Hypothalamus (tissue), 51 donors: Measurements from ENCODE around the gene GREB1.

Experiments
- DNase-seq, 51 donors: peaks; one replicate each; lab custom pipeline; 2025; lab: John Stamatoyannopoulos, UW

The GREB1 gene

DNA sequence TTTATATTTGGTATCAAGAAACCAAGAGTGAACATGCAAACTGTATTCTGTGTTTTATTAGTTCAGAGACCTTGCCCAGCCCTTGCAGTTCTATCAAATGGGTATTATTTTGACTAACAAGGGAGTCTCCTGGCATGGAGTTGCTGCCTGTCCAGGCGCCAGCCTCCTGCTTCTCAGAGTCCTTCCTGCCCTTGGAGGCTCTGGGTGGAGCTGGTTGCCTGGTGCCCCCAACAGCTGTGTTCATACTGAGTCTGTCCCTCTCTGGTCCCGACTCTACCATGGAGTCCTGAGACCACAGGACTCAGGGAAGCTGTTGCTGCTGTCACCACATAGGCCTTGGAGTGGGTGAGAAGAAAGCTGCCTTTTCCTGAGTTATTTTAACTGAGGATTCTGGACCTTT lies 26.3 kb upstream of the GREB1 start:
- no peak for DNase-seq

DNA sequence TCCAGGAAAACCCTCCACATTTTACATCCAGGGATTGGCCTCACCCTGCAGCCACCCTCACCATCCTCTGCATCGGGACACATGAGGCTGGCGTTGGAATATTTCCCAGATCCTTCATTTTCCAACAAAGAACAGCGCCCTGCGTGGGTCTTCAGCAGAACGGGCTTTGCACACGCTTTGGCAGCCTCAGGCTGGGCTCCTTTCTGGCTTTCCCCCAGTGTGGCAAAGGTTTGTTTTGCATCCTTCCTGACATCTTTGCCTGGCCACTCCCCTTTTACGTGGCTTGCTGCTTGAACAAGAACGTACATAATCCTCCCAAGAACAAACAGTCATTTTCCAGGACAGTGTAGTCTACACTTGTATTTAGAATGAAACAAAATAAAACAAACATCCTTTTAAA lies 25.6 kb upstream of the GREB1 start:
- peak in 24 of 51 donors; percentile 4 to 63 (median 26) for DNase-seq

DNA sequence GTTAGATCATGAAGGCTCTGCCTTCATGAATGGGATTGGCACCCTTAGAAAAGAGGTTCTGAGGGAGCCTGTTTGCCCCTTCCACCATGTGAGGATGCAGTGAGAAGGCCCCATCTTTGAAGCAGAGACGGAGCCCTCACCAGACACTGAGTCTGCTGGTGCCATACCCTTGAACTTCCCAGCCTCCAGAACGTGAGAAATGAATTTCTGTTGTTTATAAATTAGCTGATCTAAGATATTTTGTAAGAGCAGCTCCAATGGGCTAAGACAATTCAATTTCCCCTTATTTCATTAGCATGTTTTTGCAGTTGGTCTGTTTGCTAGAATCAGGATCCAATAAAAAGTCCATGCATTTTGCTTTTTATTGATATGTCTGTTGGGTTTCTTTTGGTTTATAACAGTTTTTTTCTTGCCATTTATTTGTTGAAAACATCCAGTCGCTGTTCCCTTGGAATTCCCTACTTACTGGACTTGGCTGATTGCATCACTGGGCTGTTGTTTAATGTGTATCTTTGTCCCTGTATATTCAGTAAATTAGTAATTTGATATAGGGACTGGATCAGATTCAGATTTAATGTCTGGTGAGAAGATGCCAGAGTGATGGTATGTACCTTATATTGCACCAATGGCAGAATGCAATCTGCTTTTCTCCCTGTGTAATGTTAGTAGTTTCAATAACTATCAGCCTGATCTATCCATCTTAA lies 24.0 kb upstream of the GREB1 start:
- DNase-seq, result no peak

DNA sequence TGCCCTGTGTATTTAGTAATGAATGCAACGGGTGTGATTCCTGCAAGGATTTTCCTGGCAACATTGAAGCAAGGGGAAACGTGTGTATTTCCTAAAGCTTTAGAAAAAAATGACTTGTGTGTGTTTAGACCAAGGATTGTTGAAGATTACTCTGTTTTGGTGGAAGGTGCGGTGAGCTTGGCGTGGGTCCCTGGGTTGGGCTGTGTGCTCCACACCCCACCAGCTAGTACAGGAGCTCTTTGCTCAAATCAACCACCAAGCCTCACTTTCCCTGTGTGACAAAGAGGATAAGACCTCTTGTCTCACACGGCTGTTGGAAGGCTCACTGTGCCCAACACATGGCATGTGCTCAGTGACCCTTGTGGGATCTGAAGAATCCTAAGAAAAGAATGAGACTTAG lies 21.4 kb upstream of the GREB1 start:
- DNase-seq, result no peak

DNA sequence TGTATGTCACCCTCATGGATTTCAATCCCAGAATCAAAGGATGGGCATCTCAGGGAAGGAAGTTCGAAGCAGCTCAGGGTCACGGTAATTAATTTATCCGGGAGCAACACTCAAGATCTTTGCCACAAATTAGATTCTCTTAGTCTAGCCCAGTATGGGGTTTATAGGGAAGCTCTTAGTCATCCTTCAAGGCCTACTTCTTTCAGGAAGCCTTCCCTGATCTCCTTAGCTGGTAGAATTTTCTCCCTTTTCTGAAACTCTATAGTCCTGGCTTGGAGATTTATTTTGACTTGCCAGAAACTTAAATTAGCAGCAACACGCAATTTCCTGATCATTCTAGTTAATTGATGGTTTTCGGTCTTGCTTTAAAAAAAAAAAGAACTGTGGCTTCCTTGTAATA lies 20.5 kb upstream of the GREB1 start:
- no peak for DNase-seq

DNA sequence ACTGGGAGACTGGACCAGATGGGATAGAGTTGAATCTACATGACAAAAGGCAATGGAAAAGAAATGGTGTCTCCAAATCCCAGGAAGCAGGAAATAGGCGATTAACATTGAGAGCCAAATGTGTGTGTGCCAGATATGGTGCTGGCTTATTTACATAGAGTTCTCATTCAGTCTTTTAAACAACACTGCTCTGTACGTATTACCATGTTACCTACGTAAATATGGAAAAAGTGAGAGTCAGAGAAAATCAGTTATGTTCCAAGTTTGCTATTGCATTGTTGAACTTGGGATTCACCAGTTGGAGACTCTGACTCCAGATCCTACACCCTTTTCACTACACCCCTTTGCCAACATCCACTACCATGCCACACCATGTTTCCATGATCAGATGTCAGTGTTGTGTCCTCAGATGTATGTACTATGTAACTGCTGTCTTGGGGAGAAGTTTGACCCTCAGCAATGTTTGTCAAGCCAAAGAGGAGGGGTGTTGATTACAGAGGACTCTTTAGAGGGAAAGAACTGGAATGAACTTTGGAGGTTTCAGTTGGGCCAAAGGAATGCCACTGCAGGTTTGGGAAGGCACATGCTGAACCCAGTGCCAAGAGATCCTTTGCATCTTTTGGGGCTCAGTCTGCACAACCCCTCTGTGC lies 19.6 kb upstream of the GREB1 start:
- no peak for DNase-seq

DNA sequence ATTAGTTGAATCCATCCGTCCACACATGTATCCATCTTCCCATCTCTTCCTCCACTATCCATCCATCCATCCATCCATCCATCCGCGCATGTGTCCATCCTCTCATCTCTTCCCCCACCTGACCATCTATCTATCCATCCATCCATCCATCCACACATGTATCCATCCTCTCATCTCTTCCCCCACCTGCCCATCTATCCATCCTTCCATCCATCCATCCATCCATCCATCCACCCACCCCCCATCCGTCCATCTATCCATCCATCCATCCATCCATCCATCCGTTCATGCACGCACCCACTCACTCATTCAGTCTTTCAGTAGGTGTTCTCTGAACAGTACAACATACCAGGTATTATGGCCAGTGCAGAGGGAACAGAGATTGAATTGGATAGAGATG lies 18.9 kb upstream of the GREB1 start:
- DNase-seq, result no peak

DNA sequence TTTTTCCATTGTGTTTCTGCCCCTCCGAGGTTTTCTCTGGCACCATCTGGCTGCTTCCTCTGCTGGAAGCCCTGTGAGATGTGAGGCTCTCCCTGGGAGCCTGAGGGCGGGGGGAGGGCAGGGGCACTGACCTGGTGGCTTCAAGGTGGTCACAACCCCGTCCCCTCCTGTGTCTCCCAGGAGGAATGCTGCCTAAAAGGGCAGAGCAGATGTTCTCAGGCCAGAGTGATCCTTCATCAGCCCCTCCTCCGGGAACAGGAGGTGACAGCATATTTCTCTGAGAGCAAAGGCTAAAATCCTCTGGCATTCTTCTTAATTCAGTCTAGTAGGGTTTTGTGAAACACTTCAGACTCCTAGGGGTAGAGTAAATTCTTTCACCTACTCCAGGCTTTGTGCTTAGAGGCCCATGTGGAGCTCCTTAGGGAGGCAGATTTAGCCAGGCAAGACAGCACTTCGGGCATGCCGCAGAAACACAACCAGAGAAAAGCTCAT lies 18.3 kb upstream of the GREB1 start:
- DNase-seq, result no peak

DNA sequence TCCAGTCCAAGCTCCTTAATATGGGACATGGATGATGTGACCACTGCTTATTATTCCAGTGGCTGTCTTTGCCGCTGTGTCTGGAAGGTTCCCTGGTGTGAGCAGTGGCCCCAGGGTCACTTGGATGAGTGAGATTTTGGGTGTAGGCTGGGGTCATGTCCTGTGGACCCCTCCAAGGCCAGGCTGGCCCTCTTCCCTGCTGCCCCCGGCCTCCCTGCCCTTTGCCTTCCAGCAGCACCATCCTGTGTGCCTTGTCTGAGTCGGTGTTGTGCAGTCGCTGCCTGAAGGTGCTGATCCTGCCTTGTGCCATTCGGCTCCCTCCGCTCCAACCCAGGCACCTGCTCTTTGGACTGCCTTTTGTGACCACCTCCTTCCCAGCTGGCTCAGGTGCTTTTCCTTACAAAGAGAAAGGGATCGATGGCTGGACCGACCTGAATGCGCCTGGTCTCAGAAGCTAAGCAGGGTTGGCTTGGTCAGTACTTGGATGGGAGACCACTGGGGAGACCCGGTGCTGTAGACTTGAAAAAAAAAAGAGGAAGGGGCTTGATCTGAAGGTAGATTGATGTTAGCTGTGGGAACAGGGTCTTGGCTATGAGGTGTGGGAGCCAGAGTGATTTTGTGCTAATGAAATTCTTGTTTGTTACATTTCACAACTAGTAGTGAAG lies 16.7 kb upstream of the GREB1 start:
- no peak for DNase-seq

DNA sequence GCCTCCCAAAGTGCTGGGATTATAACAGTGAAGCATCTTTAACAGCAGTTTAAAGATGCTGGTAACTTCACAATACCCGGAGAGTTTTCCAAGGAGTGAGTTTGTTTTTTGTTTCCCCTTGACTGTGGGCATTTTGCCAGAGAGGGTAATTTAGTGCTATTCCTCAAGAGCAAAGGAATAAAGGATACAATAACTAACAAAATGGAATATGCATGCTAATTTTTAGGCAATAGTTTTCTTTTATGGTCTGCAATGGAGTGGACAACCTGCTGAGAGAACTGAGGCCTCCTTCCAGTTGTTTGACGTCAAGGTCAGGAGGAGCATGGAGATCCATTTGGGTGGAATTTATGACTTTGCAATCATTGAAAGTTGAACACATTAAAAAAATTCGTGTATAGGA lies 15.9 kb upstream of the GREB1 start:
- DNase-seq, result no peak

DNA sequence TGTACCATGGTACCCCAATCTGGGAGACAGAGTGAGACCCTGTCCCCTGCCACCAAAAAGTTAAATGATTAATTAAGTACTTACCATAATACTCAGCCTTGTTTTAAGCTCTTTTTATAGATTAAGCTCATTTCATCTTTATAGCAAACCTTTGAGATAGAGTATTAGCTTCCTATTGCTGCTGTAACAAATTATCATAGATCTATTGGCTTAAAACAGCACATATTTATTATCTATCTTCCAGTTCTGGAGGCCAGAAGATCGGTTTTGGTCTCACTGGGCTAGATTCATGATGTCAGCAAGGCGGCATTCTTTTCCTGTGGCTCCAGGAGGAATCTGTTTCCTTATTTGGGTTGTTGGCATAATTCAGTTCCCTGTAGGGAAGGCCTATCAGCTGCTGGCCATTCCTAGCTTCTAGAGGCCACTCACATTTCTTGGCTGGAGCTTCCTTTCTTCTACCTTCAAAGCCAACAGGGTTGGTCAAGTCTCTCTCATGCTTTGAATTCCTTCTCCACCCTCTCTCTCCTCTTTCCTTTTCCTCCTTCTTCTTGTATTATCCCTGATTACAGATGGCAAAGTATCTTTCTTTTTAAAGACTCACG lies 13.7 kb upstream of the GREB1 start:
- DNase-seq, result no peak

DNA sequence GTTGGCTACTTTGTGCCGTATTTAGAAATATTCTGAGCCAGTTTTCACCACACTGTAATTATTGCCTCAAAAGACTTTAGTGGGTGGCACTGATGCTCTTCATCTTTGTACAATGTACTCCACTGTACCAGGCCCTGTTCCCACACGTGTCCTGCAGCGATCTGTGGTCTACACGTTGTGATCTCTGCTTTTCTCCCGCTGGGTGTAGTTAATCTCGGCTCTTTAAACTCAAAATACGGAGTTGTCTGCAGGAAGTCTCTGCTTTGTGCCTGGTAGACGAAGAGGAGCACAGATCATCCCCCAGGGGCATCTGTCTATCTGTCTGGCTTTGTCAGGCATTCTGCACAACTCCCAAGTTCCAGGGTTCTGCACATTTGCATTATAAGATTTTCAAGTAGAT lies 12.1 kb upstream of the GREB1 start:
- peak in 2 of 51 donors; percentile 17 to 22 for DNase-seq

DNA sequence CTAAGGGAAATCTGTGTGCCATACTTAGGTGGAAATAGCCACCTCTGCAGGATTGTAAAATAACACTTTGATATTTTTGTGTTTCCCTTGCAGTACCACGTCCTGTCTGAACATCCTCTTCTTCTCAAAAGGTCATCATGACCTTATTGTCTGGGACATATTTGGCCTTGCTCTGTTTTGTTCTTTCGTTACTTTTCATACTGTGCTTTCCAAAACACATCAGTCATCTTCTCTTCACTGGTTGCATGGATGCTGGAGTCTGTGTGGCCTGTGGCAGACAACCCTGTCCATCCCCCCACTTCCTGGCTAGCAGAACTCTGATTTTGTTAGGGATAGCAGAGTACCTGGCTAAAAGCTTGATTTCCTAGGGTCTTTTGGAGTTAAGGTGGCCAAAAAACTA lies 9.4 kb upstream of the GREB1 start:
- DNase-seq, result no peak

DNA sequence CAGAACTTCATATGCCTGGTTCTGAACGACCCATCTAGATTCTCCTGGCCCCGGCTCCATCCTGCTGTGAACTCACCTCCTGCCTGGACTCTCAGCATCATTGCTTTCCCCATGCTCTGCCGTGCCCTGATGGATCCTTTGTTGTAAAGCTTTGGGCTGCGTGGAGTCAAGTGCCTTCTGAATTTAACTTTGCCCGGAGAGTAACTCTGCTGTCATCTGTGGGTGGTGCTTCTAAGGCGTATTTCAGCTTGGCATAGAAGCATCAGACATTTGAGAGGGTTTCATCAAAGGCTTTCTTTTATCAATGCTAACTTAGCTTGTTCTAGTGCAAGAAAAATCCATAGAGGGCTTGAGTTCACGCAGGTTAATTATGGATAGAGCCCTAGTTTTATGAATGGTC lies 8.1 kb upstream of the GREB1 start:
- no peak for DNase-seq

DNA sequence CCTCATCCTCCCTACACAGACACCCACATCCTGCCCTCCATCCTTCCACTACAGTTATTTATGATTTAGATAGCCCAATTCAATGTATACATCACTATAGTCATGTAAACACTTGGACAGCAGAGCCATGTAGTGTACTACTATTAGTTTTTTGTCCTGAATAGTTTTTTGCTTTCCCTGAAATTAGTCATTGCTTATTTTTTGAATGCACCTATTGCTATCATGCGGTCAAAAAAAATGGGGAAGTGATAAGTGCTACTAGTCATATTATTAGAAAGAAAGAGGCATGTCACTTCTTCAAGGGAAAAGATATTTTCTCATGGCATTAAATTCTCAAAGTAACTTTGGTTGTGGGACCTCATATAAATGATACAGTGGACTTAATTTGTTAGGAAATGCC lies 6.8 kb upstream of the GREB1 start:
- no peak for DNase-seq

DNA sequence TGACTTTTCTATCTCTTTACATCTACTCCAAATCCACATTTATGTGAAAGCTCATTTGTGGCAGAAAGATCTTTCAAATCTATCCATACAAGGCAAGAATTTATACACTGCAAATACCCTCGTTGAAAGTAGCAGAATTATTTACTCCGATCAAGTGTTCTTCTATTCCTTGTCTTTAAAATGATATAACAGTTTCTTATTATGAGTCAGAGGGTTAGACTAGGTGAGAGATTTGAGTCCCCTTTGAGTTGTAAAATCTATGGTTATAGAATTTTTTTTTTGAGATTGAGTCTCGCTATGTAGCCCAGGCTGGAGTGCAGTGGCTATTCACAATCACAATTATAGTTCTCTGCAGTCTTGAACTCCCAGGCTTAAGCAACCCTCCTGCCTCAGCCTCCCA lies 5.6 kb upstream of the GREB1 start:
- DNase-seq, result no peak

DNA sequence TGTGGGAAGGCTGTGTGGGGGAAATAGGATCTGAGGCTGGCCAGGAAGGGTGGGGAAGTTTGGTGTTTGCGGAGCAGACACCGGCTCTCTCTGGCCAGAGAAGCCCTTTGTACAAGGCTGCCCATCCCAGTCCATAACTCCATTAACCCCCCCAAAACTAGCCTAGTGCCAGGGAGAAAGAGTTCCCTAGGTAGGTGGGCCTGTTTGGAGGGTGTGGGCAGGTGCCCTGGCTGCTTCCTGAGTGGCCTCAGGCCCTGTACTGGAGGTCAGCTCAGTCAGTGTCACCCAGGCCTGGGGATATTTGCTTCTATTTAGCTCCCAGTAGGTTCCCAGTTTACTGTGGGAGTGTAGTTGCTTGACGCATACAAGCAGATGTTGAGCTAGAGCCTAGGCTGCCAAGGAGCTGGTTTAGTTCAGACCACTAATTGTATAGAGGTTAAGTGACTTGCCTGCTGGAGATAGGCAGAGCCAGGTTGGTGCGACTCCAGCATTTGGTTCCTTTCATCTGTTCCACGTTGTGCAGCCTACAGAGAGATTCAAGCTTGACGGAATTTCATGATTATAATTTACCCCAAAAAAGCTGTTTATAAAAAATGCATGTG lies 2.9 kb upstream of the GREB1 start:
- no peak for DNase-seq

DNA sequence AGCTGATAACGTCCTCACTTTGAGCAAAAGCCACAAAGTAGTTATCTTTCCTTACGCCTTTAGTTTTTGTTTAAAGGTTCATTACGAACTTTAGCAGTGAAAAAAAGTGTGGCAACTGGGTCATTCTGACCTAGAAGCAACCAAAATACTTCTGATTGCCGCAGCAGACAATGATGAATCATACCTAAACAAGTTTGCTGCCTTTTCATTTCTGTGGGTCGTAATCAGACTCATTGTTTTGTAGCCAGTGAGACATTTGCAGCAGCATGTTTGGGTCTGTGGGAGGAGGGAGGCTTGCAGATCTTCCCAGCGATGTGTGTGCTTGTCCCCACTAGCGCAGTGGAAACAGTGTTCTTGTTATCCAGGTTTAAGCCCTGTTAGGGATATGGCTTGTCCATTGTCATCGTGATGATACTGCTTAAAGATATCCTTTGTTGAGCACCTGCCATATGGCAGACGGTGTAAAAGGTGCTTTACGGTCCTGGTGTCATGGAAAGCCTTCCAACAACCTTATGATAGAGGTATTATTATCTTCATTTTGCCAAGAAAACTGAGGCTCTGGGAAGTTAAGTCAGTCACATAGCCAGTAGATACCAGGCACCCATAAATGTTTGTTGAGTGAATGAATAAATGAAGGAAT lies 1.3 kb upstream of the GREB1 start:
- peak in 1 of 51 donors; percentile 43 for DNase-seq

DNA sequence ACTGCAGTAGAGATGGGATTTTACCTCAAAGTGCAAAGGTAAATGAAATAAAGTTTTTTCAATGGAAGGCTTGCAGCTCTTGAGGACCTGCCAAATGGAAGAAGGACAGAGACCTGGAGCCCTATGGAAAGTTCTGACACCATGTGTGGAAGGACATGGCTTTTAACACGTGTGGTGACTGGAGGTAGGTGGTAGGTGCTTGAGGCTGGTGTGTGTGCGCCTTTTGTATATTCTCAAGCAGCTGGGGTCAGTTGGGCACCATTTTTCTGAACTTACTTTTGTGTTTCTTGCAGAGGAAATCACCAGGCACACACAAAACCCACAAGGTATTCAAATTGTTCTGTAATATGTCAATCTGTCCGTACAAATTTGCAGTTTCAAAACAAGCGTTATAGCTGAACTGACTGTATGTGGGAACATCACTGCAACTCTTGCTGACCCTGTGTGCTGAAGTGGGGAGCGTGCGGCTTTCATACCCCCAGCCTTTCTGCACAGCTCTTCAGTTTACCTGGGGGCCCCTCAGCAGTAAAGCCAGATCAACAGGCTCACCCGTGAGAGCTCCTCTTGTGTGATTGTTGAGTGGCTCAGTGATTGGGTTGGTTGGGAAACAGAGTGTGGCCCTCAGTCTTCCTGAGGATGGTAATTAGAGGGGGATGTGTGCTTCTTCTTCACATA lies 363 bp downstream of the GREB1 start:
- no peak for DNase-seq
